ENCODE measurements around the gene HOXD3. TPM values are rescaled to one million over a fixed set of nuclear protein-coding genes. Genes with fewer than 3 reads are reported as not detected.

The HOXD3 gene
- polyA plus RNA-seq (2011; rRNA removed) = 0.27 and 0.70 TPM in 2 replicates
- 0.16 and 0.19 TPM in 2 replicates for polyA plus RNA-seq (2012; cell fraction: cytosol; rRNA removed)
- 0.71 and 0.89 TPM in 2 replicates for polyA plus RNA-seq (2012; cell fraction: nucleus; rRNA removed)
- polyA plus RNA-seq (2017; fragmentation: RNase III; extraction: RNeasy Plus Mini Kit Qiagen cat#74134 plus additional on column Dnase treatment) = 0.14 to 0.36 TPM (median 0.18 TPM) in 3 replicates
- not detected in 2 replicates for polyA minus RNA-seq (2011; rRNA and poly(A)+ RNA removed)

- ChIA-PET POLR2A (no interaction called here), CTCF (interaction anchor here (0.9 kb wide), 1 partner anchor 16 kb away, joined by 3 read pairs; no protein-coding TSS in a partner anchor)
- DNase-seq (ENCODE audit: low read depth in 1 of 2, low spot score in 1 of 2) (no peak), FAIRE-seq (no peak), ATAC-seq (no peak)
- Histone ChIP-seq H3K4me1 (no peaks in the 10 kb centered on the region), H3K4me2 (peak within 1 kb of the TSS; percentile 69), H3K4me3 (peak within 1 kb of the TSS; percentile 27; the same call in 2 of the 3 replicates), H3K9me3 (no peaks in the 10 kb centered on the region), H3K27ac (no peak within 1 kb of the TSS)
- TF ChIP-seq USF2 (IDR thresholded peaks at IDR 0.05) (no peak), PBX3 (IDR thresholded peaks at IDR 0.05) (no peak), REST (IDR thresholded peaks at IDR 0.05) (no peak), MYC (IDR thresholded peaks at IDR 0.05; ENCODE audit: borderline replicate concordance, low read length) (no peak), ELK1 (IDR thresholded peaks at IDR 0.05; ENCODE audit: low read depth, low read length) (no peak), ATOH8 (CRISPR knock-in tag; IDR thresholded peaks at IDR 0.05; ENCODE audit: low read depth) (no peak), CHD2 (IDR thresholded peaks at IDR 0.05; ENCODE audit: low read length, partially characterized antibody) (no peak), HES2 (IDR thresholded peaks at IDR 0.05) (no peak), CBX2 (IDR thresholded peaks at IDR 0.05; ENCODE audit: borderline replicate concordance, low read depth) (no peak), HOXB13 (CRISPR knock-in tag; IDR thresholded peaks at IDR 0.05; ENCODE audit: low read depth) (no peak)
- WGBS (ENCODE audit: missing lambda C conversion rate) = 74% methylated on average over 47 of the region's 48 CpGs
These were observed at the start of gene HOXD3 for GRCh38 chr2:176156807-176157498. Gene HOXD3 (plus strand): TSS chr2:176157307. CDS start chr2:176169115, 11,808 bp downstream.

GRCh38 chr2:176107731-176108181 lies 49.4 kb upstream of the HOXD3 start:
- WGBS (ENCODE audit: missing lambda C conversion rate) = no CpG with 5 or more reads among the region's 59 CpGs
- ATAC-seq (0 out of 6 replicates have a peak, but pooled peaks of 1 of the 2 experiments have one; percentile 14), FAIRE-seq (no peak), DNase-seq (ENCODE audit: low read depth in 1 of 2, low spot score in 1 of 2) (no peak)
- Histone ChIP-seq H3K9me3 (no peaks in the 10 kb centered on the region), H3K4me3 (peak overlapping the region; percentile 66), H3K4me1 (peaks cover 30% of the 10 kb centered on the region), H3K27ac (peak overlapping the region in 1 of 2 experiments; percentile 90; a peak in 3 of 6 replicates), H3K4me2 (peak overlapping the region; percentile 97)
- ChIA-PET POLR2A (no interaction called here), CTCF (interaction anchor here (1.3 to 2.0 kb wide), 3 partner anchors 11 to 28 kb away, joined by 3 to 11 read pairs (median 5); no protein-coding TSS in a partner anchor)
- no peak for TF ChIP-seq BCL3 (IDR thresholded peaks at IDR 0.05)
- no peak for TF ChIP-seq RAD21 (conservative IDR thresholded peaks at IDR 0.05 in 1 of 2, IDR thresholded peaks at IDR 0.05 in 1 of 2)
- TF ChIP-seq KDM5A (IDR thresholded peaks at IDR 0.05) = no peak
- TF ChIP-seq JUN (IDR thresholded peaks at IDR 0.05) = no peak
- no peak for TF ChIP-seq MAZ (IDR thresholded peaks at IDR 0.05; ENCODE audit: borderline replicate concordance, low read depth, low read length)
- no peak for TF ChIP-seq GATA3 (IDR thresholded peaks at IDR 0.05; ENCODE audit: borderline replicate concordance)

Data from A549 (cell line).